ENCODE measurements around the gene FARP1.

DNA sequence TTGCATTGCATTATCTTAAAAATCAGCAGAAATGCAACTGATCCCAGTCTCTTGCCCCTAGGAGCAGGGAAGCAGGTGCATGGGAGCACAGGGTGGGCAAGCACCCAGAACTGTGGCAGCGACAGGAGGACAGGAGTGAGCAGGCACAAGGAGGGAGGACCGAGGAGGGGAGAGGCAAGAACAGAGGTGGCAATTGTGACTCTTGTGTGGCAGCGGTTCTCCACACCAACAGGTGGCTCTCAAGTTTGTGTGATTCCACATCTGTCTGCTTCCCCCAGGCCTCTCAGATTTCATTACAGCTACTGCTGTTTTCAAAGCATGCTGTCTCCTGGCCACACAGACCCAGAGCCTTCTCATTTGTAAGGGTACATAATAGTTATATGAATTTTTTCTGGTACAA lies 325.5 kb downstream of the FARP1 start:
- TF ChIP-seq SIN3A (IDR thresholded peaks at IDR 0.05; ENCODE audit: low read depth, low read length) (no peak), RCOR1 (conservative IDR thresholded peaks at IDR 0.05; ENCODE audit: low read depth, low read length) (no peak)
- TF ChIP-seq, protein P1, sequence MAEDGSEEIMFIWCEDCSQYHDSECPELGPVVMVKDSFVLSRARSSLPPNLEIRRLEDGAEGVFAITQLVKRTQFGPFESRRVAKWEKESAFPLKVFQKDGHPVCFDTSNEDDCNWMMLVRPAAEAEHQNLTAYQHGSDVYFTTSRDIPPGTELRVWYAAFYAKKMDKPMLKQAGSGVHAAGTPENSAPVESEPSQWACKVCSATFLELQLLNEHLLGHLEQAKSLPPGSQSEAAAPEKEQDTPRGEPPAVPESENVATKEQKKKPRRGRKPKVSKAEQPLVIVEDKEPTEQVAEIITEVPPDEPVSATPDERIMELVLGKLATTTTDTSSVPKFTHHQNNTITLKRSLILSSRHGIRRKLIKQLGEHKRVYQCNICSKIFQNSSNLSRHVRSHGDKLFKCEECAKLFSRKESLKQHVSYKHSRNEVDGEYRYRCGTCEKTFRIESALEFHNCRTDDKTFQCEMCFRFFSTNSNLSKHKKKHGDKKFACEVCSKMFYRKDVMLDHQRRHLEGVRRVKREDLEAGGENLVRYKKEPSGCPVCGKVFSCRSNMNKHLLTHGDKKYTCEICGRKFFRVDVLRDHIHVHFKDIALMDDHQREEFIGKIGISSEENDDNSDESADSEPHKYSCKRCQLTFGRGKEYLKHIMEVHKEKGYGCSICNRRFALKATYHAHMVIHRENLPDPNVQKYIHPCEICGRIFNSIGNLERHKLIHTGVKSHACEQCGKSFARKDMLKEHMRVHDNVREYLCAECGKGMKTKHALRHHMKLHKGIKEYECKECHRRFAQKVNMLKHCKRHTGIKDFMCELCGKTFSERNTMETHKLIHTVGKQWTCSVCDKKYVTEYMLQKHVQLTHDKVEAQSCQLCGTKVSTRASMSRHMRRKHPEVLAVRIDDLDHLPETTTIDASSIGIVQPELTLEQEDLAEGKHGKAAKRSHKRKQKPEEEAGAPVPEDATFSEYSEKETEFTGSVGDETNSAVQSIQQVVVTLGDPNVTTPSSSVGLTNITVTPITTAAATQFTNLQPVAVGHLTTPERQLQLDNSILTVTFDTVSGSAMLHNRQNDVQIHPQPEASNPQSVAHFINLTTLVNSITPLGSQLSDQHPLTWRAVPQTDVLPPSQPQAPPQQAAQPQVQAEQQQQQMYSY (CRISPR knock-in tag; IDR thresholded peaks at IDR 0.05) = no peak
- TF ChIP-seq, protein P2, sequence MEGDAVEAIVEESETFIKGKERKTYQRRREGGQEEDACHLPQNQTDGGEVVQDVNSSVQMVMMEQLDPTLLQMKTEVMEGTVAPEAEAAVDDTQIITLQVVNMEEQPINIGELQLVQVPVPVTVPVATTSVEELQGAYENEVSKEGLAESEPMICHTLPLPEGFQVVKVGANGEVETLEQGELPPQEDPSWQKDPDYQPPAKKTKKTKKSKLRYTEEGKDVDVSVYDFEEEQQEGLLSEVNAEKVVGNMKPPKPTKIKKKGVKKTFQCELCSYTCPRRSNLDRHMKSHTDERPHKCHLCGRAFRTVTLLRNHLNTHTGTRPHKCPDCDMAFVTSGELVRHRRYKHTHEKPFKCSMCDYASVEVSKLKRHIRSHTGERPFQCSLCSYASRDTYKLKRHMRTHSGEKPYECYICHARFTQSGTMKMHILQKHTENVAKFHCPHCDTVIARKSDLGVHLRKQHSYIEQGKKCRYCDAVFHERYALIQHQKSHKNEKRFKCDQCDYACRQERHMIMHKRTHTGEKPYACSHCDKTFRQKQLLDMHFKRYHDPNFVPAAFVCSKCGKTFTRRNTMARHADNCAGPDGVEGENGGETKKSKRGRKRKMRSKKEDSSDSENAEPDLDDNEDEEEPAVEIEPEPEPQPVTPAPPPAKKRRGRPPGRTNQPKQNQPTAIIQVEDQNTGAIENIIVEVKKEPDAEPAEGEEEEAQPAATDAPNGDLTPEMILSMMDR (IDR thresholded peaks at IDR 0.05 in 2 of 3, conservative IDR thresholded peaks at IDR 0.05 in 1 of 3; ENCODE audit: control insufficient read depth in 2 of 3, extremely low read depth in 1 of 3, insufficient read depth in 1 of 3, low read depth in 3 of 3, low read length in 3 of 3) = peak in 2 of 3 experiments; percentile 20 to 46; a peak in 3 of 6 replicates
